CD4-positive, alpha-beta T cell treated with Interleukin-6 for 4 hours (primary cell): Measurements from ENCODE around the gene ANP32D.
"Not testable (repeated sequence)": the region's sequence is repeated elsewhere in the genome, so short reads cannot be mapped to it uniquely, and the experiment has no call there.

Source experiments
- DNase-seq: peaks from one replicate; pipeline ENCODE4 v3.0.0-alpha.2; 2020; ENCODE audit warnings: mixed read lengths

The ANP32D gene

GRCh38 chr12:48508987-48509386 lies 36.6 kb downstream of the ANP32D start:
- no peak for DNase-seq

GRCh38 chr12:48510111-48510510 lies 37.8 kb downstream of the ANP32D start:
- DNase-seq, result no peak

DNA sequence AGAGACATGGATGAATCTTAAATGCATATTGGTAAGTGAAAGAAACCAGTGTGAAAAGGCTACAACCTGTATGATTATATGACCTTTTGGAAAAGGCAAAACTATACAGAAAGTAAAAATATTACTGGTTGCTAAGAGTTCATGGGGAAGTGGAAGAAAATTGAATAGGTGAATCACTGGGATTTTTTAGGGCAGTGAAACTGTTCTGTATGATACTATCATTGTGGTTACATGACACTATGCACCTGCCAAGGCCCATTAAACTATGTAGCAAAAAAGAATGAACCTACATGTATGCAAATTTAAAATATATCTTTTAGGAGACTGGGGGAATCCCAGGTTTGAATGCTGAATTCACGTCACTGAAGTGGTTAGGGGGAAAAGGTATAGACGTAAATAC lies 40.5 kb downstream of the ANP32D start:
- DNase-seq, result no peak

DNA sequence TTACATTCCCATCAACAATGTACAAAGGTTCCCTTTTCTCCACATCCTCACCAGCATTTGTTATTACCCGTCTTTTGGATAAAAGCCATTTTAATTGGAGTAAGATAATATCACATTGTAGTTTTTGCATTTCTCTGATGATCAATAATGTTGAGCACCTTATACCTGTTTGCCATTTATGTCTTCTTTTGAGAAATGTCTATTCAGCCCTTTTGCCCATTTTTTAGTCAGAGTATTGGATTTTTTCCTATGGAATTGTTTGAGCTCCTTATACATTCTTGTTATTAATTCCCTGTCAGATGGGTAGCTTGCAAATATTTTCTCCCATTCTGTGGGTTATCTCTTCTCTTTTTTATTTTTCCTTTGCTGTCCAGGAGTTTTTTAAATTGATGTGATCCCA lies 42.4 kb downstream of the ANP32D start:
- DNase-seq, result no peak

- DNase-seq, result not testable (repeated sequence)
Observed at GRCh38 chr12:48520381-48520780, 48.0 kb downstream of the ANP32D start.
